ENCODE results near the gene COL28A1.

COL28A1 gene

GRCh38 chr7:7557252-7557651 is 21.6 kb upstream of the COL28A1 start:
- no peak for DNase-seq

GRCh38 chr7:7556852-7557251 is 21.2 kb upstream of the COL28A1 start:
- no peak for DNase-seq

- no peak for DNase-seq
Measured at GRCh38 chr7:7554649-7555575, 19.2 kb upstream of the COL28A1 start.

- DNase-seq = no peak
Measured at GRCh38 chr7:7554021-7554432, 18.4 kb upstream of the COL28A1 start.

- DNase-seq = no peak
Measured at GRCh38 chr7:7553386-7553785, 17.7 kb upstream of the COL28A1 start.

GRCh38 chr7:7552199-7552598 is 16.5 kb upstream of the COL28A1 start:
- DNase-seq = no peak

- no peak for DNase-seq
Measured at GRCh38 chr7:7550663-7551062, 15.0 kb upstream of the COL28A1 start.

- no peak for DNase-seq
Measured at GRCh38 chr7:7548407-7548806, 12.7 kb upstream of the COL28A1 start.

- DNase-seq = no peak
Measured at GRCh38 chr7:7542251-7542835, 6.7 kb upstream of the COL28A1 start.

- DNase-seq = no peak
Measured at GRCh38 chr7:7539711-7540110, 4.0 kb upstream of the COL28A1 start.

GRCh38 chr7:7539152-7539551 is 3.5 kb upstream of the COL28A1 start:
- DNase-seq = no peak

GRCh38 chr7:7537711-7538110 is 2.0 kb upstream of the COL28A1 start:
- no peak for DNase-seq

GRCh38 chr7:7536396-7537019 is 835 bp upstream of the COL28A1 start:
- no peak for DNase-seq

GRCh38 chr7:7533831-7534430 is 1.7 kb downstream of the COL28A1 start:
- DNase-seq = no peak

- DNase-seq = no peak
Measured at GRCh38 chr7:7529328-7529727, 6.3 kb downstream of the COL28A1 start.

GRCh38 chr7:7527047-7527446 is 8.6 kb downstream of the COL28A1 start:
- DNase-seq = no peak

- DNase-seq = no peak
Measured at GRCh38 chr7:7526006-7526405, 9.7 kb downstream of the COL28A1 start.

- DNase-seq = no peak
Measured at GRCh38 chr7:7524121-7524520, 11.6 kb downstream of the COL28A1 start.

GRCh38 chr7:7522421-7522820 is 13.3 kb downstream of the COL28A1 start:
- no peak for DNase-seq

GRCh38 chr7:7521259-7521658 is 14.4 kb downstream of the COL28A1 start:
- DNase-seq = no peak

- DNase-seq = no peak
Measured at GRCh38 chr7:7519528-7519927, 16.1 kb downstream of the COL28A1 start.

GRCh38 chr7:7519056-7519455 is 16.6 kb downstream of the COL28A1 start:
- DNase-seq = no peak

GRCh38 chr7:7517754-7518153 is 17.9 kb downstream of the COL28A1 start:
- DNase-seq = no peak

- no peak for DNase-seq
Measured at GRCh38 chr7:7516662-7517061, 19.0 kb downstream of the COL28A1 start.

Measured in cerebellar nuclear complex (tissue), 1 donor.